Gastroesophageal sphincter (tissue), 4 donors: ENCODE data around the gene AP4E1. TPM values are rescaled to one million over a fixed set of nuclear protein-coding genes. Genes with fewer than 3 reads are reported as not detected.

Source experiments
- ATAC-seq: fragments of 150-250 bp; one replicate; pipeline ENCODE4 v1.9.1; 2016; ENCODE audit warnings: mild to moderate bottlenecking, moderate library complexity
- H3K27ac ChIP-seq, 4 donors: fragments of 200-600 bp; sonication (generic) in 3 of 4; 1 replicate in 3 of 4; 2 replicates in 1 of 4; pipeline ENCODE4 v1.5.1; 2016 to 2019
- H3K27me3 ChIP-seq: fragments of 200-600 bp; sonication (generic); one replicate; pipeline ENCODE4 v1.5.1; 2019
- H3K36me3 ChIP-seq, 2 donors: fragments of 200-600 bp; sonication (generic); one replicate each; pipeline ENCODE4 v1.5.1; 2019; ENCODE audit warnings: control low read depth in 1 of 2
- H3K4me1 ChIP-seq, 3 donors: fragments of 200-600 bp; sonication (generic); 1 replicate in 2 of 3; 2 replicates in 1 of 3; pipeline ENCODE4 v1.5.1; 2016 to 2019; ENCODE audit warnings: control low read depth in 2 of 3
- H3K4me3 ChIP-seq, 2 donors: fragments of 200-600 bp; sonication (generic); one replicate each; pipeline ENCODE4 v1.5.1; 2019; ENCODE audit warnings: mild to moderate bottlenecking in 1 of 2, moderate library complexity in 1 of 2
- H3K9me3 ChIP-seq, 3 donors: fragments of 200-600 bp; sonication (generic); one replicate each; pipeline ENCODE4 v1.5.1; 2017 to 2019; ENCODE audit warnings: control low read depth in 2 of 3
- CTCF ChIP-seq, 4 experiments: fragments of 200-600 bp in 2 of 4; fragments of 450-650 bp in 2 of 4; sonication (generic) in 1 of 4; IDR thresholded peaks; one replicate each; pipeline ENCODE4 v1.5.1; 2017 to 2019; ENCODE audit warnings: antibody characterized with exemption in 4 of 4, mild to moderate bottlenecking in 2 of 4, moderate library complexity in 2 of 4
- EP300 ChIP-seq: sonication (generic); formaldehyde crosslinking; IDR thresholded peaks from one replicate; pipeline ENCODE4 v1.6.1; 2017; ENCODE audit warnings: antibody characterized with exemption, mild to moderate bottlenecking
- POLR2A ChIP-seq, 2 donors: fragments of 450-650 bp; IDR thresholded peaks; one replicate each; pipeline ENCODE4 v1.6.1; 2017; ENCODE audit warnings: antibody characterized with exemption in 2 of 2, mild to moderate bottlenecking in 2 of 2, moderate library complexity in 1 of 2
- POLR2AphosphoS5 ChIP-seq: sonication (generic); formaldehyde crosslinking; IDR thresholded peaks from one replicate; pipeline ENCODE4 v1.6.1; 2017; ENCODE audit warnings: antibody characterized with exemption
- WGBS, 2 donors: methylation state at CpG; one replicate each; pipeline ENCODE4 v1.1.5; 2018; ENCODE audit warnings: low coverage in 1 of 2; 5-methylcytosine and 5-hydroxymethylcytosine counted together
- total RNA-seq, 4 donors: library from RNA; depleted of rRNA; stranded (reverse); fragments of >200 nt; gene quantifications; one replicate each; pipeline ENCODE4 v1.1.0, GENCODE V29; 2016

The AP4E1 gene
- total RNA-seq, 4 donors from 2014 or later = 10.6 to 18.5 (median 14.0) TPM

- TF ChIP-seq POLR2A (IDR thresholded peaks at IDR 0.05) = no peak
- no peak for TF ChIP-seq CTCF (IDR thresholded peaks at IDR 0.05)
- TF ChIP-seq POLR2AphosphoS5 = no peak
- TF ChIP-seq EP300 = no peak
- Histone ChIP-seq H3K27me3 (no peaks in the 10 kb centered on the region), H3K4me3 (no peak overlapping the region), H3K27ac (no peak overlapping the region), H3K36me3 (peaks cover 0 to 2% of the 10 kb centered on the region in 2 donors), H3K4me1 (peaks cover 10 to 59% (median 19%) of the 10 kb centered on the region in 3 donors), H3K9me3 (no peaks in the 10 kb centered on the region)
- no peak for ATAC-seq
- WGBS, 2 donors = 66 to 75% methylated on average over 2 of the region's 2 CpGs
These were observed 140.6 kb downstream of the AP4E1 start for GRCh38 chr15:51049081-51049480.

- ATAC-seq = peak; percentile 53
- Histone ChIP-seq H3K27ac (peak overlapping the region in 2 of 4 donors; percentile 6 to 14), H3K4me3 (no peak overlapping the region), H3K4me1 (peaks cover 6 to 43% (median 19%) of the 10 kb centered on the region in 3 donors), H3K36me3 (peaks cover 0 to 29% of the 10 kb centered on the region in 2 donors), H3K9me3 (no peaks in the 10 kb centered on the region), H3K27me3 (no peaks in the 10 kb centered on the region)
- no CpG with 5 or more reads among the region's 3 CpGs for WGBS, 2 donors
- TF ChIP-seq EP300 = no peak
- TF ChIP-seq POLR2AphosphoS5 = no peak
- TF ChIP-seq CTCF (IDR thresholded peaks at IDR 0.05) = no peak
These were observed 143.3 kb downstream of the AP4E1 start for GRCh38 chr15:51051776-51052175.

GRCh38 chr15:51053571-51053970 lies 145.1 kb downstream of the AP4E1 start:
- Histone ChIP-seq H3K36me3 (peaks cover 0 to 43% of the 10 kb centered on the region in 2 donors), H3K27me3 (no peaks in the 10 kb centered on the region), H3K27ac (no peak overlapping the region), H3K4me3 (no peak overlapping the region), H3K4me1 (peaks cover 0 to 26% (median 10%) of the 10 kb centered on the region in 3 donors), H3K9me3 (no peaks in the 10 kb centered on the region)
- no peak for ATAC-seq
- TF ChIP-seq POLR2AphosphoS5 (no peak), POLR2A (IDR thresholded peaks at IDR 0.05) (no peak), EP300 (no peak), CTCF (IDR thresholded peaks at IDR 0.05) (no peak)
- WGBS, 2 donors = 50% methylated on average over 1 of the region's 1 CpG; no CpG with 5 or more reads in 1 of the 2 donors

- H3K36me3 ChIP-seq = peaks cover 0 to 43% of the 10 kb centered on the region in 2 donors
- H3K4me1 ChIP-seq = peaks cover 0 to 17% (median 10%) of the 10 kb centered on the region in 3 donors
- no peaks in the 10 kb centered on the region for H3K9me3 ChIP-seq
- WGBS, 2 donors = 88% methylated on average over 1 of the region's 1 CpG; no CpG with 5 or more reads in 1 of the 2 donors
- no peak for ATAC-seq
- TF ChIP-seq CTCF (IDR thresholded peaks at IDR 0.05) (no peak), POLR2A (IDR thresholded peaks at IDR 0.05) (no peak), POLR2AphosphoS5 (no peak), EP300 (no peak)
- no peak overlapping the region for H3K27ac ChIP-seq
- no peak overlapping the region for H3K4me3 ChIP-seq
- H3K27me3 ChIP-seq = no peaks in the 10 kb centered on the region
These were observed 146.1 kb downstream of the AP4E1 start for GRCh38 chr15:51054535-51054934.

Other genes with a start within 250 kb of the AP4E1 start
- 10 to 100 TPM; 29.1 to 82.0 (median 40.3) TPM for gene TRPM7, start 221.9 kb upstream of the AP4E1 start, total RNA-seq
- 100 to 1,000 TPM; 114 to 236 (median 140) TPM for gene SPPL2A, start 143.0 kb upstream of the AP4E1 start, total RNA-seq
- 10 to 100 TPM; 17.1 to 31.7 (median 23.9) TPM for gene TNFAIP8L3, start 186.2 kb downstream of the AP4E1 start, total RNA-seq